ENCODE measurements around the gene QRSL1. TPM values are rescaled to one million over a fixed set of nuclear protein-coding genes. Genes with fewer than 3 reads are reported as not detected.
"Not testable (repeated sequence)": the region's sequence is repeated elsewhere in the genome, so short reads cannot be mapped to it uniquely, and the experiment has no call there.

Gene QRSL1
- total RNA-seq, 2 experiments from 2014 or later = 12.6 to 14.7 TPM

DNA sequence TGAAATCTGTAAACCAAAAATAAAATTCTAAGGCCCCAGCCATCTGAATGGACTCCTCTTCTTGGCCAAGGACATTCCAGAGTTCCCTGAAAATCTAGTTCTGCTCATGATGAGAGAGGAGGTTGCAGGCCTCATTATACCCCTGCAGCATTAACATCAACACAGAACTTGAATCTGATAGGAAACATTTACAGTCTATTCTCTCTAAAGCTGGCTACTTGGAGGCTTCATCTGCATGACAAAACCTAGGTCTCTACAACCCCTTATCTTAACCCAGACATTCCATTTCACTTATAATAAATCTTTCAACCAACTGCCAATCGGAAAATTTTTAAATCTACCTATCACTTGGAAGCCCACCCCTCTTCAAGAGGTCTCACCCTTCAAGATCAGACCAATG, 15.8 kb upstream of the QRSL1 start:
- H3K4me3 Mint-ChIP-seq = no peak overlapping the region
- H3K27ac Mint-ChIP-seq = peak overlapping the region; percentile 21
- no peaks in the 10 kb centered on the region for H3K27me3 Mint-ChIP-seq
- POLR2A ChIA-PET = no interaction called here
- CTCF ChIA-PET = no interaction called here
- peaks cover 30% of the 10 kb centered on the region for H3K36me3 Mint-ChIP-seq (ENCODE audit: low read depth)
- H3K9me3 Mint-ChIP-seq = no peaks in the 10 kb centered on the region
- DNase-seq = no peak
- H3K4me1 Mint-ChIP-seq = peaks cover 36% of the 10 kb centered on the region

DNA sequence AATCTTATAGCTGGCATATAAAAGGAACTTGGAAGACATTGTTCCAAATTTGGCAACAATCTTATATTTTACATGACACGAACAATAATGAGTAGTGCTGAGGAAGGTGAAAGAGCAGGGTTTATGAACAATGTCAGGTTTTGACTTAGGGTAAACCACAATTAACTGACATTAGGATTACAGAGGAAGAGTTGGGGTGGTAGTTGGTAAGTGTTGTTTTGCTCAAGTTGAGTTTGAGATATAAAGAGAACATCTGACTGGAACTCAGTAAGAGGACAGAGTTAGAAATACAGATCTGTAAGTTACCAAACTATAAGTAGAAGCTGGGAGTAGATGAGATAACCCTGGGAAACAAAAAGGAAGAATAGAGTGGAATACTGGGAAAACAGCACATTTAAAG, 15.2 kb upstream of the QRSL1 start:
- H3K36me3 Mint-ChIP-seq (ENCODE audit: low read depth) = peaks cover 35% of the 10 kb centered on the region
- H3K4me3 Mint-ChIP-seq = no peak overlapping the region
- H3K9me3 Mint-ChIP-seq = no peaks in the 10 kb centered on the region
- ChIA-PET CTCF (no interaction called here), POLR2A (interaction anchor here (0.6 kb wide), 1 partner anchor 40 kb away, joined by 3 read pairs; no protein-coding TSS in a partner anchor)
- H3K4me1 Mint-ChIP-seq = peaks cover 39% of the 10 kb centered on the region
- peak overlapping the region; percentile 63 for H3K27ac Mint-ChIP-seq
- no peak for DNase-seq
- H3K27me3 Mint-ChIP-seq = no peaks in the 10 kb centered on the region

DNA sequence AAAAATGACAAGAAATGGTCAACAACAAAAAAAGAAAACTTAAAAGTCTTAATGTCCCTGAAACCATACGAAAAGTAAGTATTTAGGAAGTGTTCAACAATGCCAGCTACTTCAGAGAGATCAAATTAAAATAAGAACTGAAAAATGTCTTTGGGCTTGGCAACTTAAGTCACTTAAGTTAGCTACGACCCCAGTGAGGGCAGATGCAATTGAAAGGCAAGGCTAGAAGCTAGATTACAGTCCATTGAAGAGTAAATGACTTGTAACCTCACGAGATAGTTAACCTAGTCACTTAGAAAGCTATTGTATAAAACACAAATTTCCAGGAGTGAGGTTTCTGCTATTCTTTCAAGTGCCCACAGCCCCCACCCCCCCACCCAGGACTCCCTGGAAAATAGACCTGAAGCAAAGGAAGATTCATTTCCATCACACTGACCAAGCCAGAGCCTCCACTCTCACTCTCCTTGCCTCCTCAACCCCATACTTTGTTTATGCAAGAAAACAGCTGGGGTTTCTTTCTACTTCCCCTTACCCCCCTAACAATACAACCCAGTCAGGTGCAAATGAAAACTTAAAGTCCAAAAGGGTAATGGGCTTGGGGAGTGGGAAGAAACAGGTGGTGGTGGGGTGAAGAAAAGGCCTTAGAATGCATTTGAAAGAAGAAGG, 14.7 kb upstream of the QRSL1 start:
- POLR2A ChIA-PET = interaction anchor here (0.6 kb wide), 1 partner anchor 40 kb away, joined by 3 read pairs; no protein-coding TSS in a partner anchor

DNA sequence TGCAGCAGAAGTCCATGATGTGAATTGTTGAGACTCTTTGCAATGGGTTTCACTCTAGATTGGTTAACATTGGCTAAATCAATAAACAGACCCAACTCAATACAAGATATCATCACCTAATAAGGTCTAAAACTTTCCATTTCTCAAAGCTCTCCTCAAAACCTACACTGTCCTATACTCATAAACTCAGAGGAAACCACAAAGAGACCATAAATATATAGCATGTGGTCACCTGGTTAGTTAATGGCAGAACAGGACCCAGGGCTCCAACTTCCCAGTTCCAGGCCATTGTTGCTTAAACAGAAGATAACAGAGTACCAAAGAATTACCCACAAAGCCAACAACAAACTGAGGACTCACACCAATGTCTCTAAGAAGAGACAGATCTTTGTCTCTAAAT, 12.1 kb upstream of the QRSL1 start:
- CTCF ChIA-PET = interaction anchor here (1.3 kb wide), 1 partner anchor 362 kb away, joined by 3 read pairs; no protein-coding TSS in a partner anchor
- no peaks in the 10 kb centered on the region for H3K27me3 Mint-ChIP-seq
- POLR2A ChIA-PET = no interaction called here

More for the DNA sequence above, 14.7 kb upstream of the QRSL1 start:
- DNase-seq = no peak
- no peaks in the 10 kb centered on the region for H3K27me3 Mint-ChIP-seq
- CTCF ChIA-PET = no interaction called here
- H3K27ac Mint-ChIP-seq = peak overlapping the region; percentile 63
- no peaks in the 10 kb centered on the region for H3K9me3 Mint-ChIP-seq
- H3K4me1 Mint-ChIP-seq = peaks cover 41% of the 10 kb centered on the region
- peaks cover 37% of the 10 kb centered on the region for H3K36me3 Mint-ChIP-seq (ENCODE audit: low read depth)
- no peak overlapping the region for H3K4me3 Mint-ChIP-seq

GRCh38 chr6:106617857-106618256, 11.5 kb upstream of the QRSL1 start:
- Mint-ChIP-seq H3K4me3 (no peak overlapping the region), H3K36me3 (ENCODE audit: low read depth) (peaks cover 40% of the 10 kb centered on the region), H3K27me3 (no peaks in the 10 kb centered on the region), H3K9me3 (peaks cover under 1% of the 10 kb centered on the region), H3K27ac (no peak overlapping the region), H3K4me1 (peaks cover 34% of the 10 kb centered on the region)
- POLR2A ChIA-PET = interaction anchor here (0.6 kb wide), 1 partner anchor 196 kb away, joined by 4 read pairs; no protein-coding TSS in a partner anchor
- CTCF ChIA-PET = interaction anchor here (1.3 kb wide), 1 partner anchor 361 kb away, joined by 3 read pairs; no protein-coding TSS in a partner anchor
- no peak for DNase-seq

More for the DNA sequence above, 12.1 kb upstream of the QRSL1 start:
- Mint-ChIP-seq H3K9me3 (no peaks in the 10 kb centered on the region), H3K36me3 (ENCODE audit: low read depth) (peaks cover 38% of the 10 kb centered on the region), H3K4me3 (no peak overlapping the region), H3K4me1 (peaks cover 40% of the 10 kb centered on the region), H3K27ac (no peak overlapping the region)
- DNase-seq = no peak

- POLR2A ChIA-PET = interaction anchor here (0.6 kb wide), 1 partner anchor 197 kb away, joined by 4 read pairs; no protein-coding TSS in a partner anchor
- Mint-ChIP-seq H3K9me3 (peaks cover 4% of the 10 kb centered on the region), H3K27ac (no peak overlapping the region), H3K4me3 (no peak overlapping the region), H3K36me3 (ENCODE audit: low read depth) (peaks cover 43% of the 10 kb centered on the region), H3K27me3 (no peaks in the 10 kb centered on the region), H3K4me1 (peaks cover 30% of the 10 kb centered on the region)
- no peak for DNase-seq
- CTCF ChIA-PET = interaction anchor here (1.3 kb wide), 1 partner anchor 361 kb away, joined by 3 read pairs; no protein-coding TSS in a partner anchor
Observed at GRCh38 chr6:106618324-106618723, 11.1 kb upstream of the QRSL1 start.

GRCh38 chr6:106619223-106619622, 10.2 kb upstream of the QRSL1 start:
- peaks cover 38% of the 10 kb centered on the region for H3K36me3 Mint-ChIP-seq (ENCODE audit: low read depth)
- no peak overlapping the region for H3K27ac Mint-ChIP-seq
- no peak overlapping the region for H3K4me3 Mint-ChIP-seq
- ChIA-PET CTCF (interaction anchor here (1.0 to 1.5 kb wide), 2 partner anchors 10 to 54 kb away, joined by 3 to 4 read pairs; no protein-coding TSS in a partner anchor), POLR2A (no interaction called here)
- H3K27me3 Mint-ChIP-seq = no peaks in the 10 kb centered on the region
- DNase-seq = no peak
- H3K9me3 Mint-ChIP-seq = peaks cover 4% of the 10 kb centered on the region
- H3K4me1 Mint-ChIP-seq = peaks cover 21% of the 10 kb centered on the region

GRCh38 chr6:106620931-106621672, 8.3 kb upstream of the QRSL1 start:
- Mint-ChIP-seq H3K36me3 (ENCODE audit: low read depth) (peaks cover 33% of the 10 kb centered on the region), H3K27ac (no peak overlapping the region), H3K4me3 (no peak overlapping the region), H3K27me3 (no peaks in the 10 kb centered on the region), H3K4me1 (peaks cover 16% of the 10 kb centered on the region), H3K9me3 (peaks cover 4% of the 10 kb centered on the region)
- ChIA-PET POLR2A (no interaction called here), CTCF (interaction anchor here (0.6 to 1.7 kb wide), 5 partner anchors 11 to 1414 kb away, joined by 3 to 5 read pairs (median 3); no protein-coding TSS in a partner anchor)
- no peak for DNase-seq

DNA sequence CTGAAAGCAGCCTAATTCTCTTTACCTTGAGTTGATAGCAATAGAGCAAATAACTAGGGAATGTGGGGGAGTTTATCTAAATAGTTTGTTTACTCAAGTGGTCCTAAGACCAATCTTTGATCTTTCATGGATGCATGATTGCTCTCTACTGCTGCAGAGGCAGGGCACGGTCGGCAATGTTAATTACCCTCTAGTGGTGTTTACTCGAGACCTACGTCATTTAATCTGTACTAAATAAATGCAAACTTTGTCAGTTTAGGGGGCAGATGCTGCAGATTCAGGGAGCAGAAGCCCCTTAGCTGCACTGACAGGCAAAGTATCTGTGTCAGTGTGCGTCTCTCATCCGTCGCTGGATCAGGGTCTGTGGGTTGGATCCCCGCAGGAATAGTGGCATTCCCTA, 7.0 kb upstream of the QRSL1 start:
- Mint-ChIP-seq H3K27ac (no peak overlapping the region), H3K36me3 (ENCODE audit: low read depth) (peaks cover 25% of the 10 kb centered on the region), H3K9me3 (peaks cover 4% of the 10 kb centered on the region), H3K4me3 (no peak overlapping the region), H3K27me3 (no peaks in the 10 kb centered on the region), H3K4me1 (peaks cover 14% of the 10 kb centered on the region)
- POLR2A ChIA-PET = no interaction called here
- no peak for DNase-seq
- CTCF ChIA-PET = interaction anchor here (0.8 to 1.3 kb wide), 2 partner anchors 11 to 16 kb away, joined by 3 to 4 read pairs; no protein-coding TSS in a partner anchor

- H3K4me1 Mint-ChIP-seq = peaks cover 17% of the 10 kb centered on the region
- peaks cover 24% of the 10 kb centered on the region for H3K36me3 Mint-ChIP-seq (ENCODE audit: low read depth)
- no peaks in the 10 kb centered on the region for H3K27me3 Mint-ChIP-seq
- no peak overlapping the region for H3K4me3 Mint-ChIP-seq
- H3K27ac Mint-ChIP-seq = no peak overlapping the region
- ChIA-PET POLR2A (no interaction called here), CTCF (interaction anchor here (0.9 kb wide), 1 partner anchor 14 kb away, joined by 4 read pairs; no protein-coding TSS in a partner anchor)
- H3K9me3 Mint-ChIP-seq = peaks cover 4% of the 10 kb centered on the region
- DNase-seq = no peak
Observed at GRCh38 chr6:106623039-106623438, 6.3 kb upstream of the QRSL1 start.

DNA sequence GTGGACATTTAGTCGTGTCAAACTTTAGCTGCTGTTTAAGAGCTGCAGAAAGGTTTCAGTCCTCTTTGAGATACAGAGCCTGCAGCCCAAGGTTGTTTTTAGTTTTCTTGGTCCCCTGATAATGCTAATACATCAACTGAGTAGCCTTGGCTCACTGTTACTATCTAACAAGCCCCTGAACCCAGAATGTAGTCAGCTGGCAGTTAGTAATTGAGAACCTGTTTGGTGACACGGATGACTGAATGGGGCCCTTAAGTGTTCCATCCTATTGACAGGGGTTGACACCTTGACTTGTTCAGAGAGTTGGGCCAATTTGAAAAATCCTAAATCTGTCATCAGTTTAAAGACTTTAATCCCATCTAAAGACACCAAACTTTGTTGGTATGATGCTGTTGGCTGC, 2.9 kb upstream of the QRSL1 start:
- H3K27ac Mint-ChIP-seq = no peak overlapping the region
- POLR2A ChIA-PET = no interaction called here
- peaks cover 4% of the 10 kb centered on the region for H3K9me3 Mint-ChIP-seq
- CTCF ChIA-PET = no interaction called here
- H3K27me3 Mint-ChIP-seq = no peaks in the 10 kb centered on the region
- peaks cover 13% of the 10 kb centered on the region for H3K36me3 Mint-ChIP-seq (ENCODE audit: low read depth)
- DNase-seq = no peak
- H3K4me1 Mint-ChIP-seq = peaks cover 27% of the 10 kb centered on the region
- H3K4me3 Mint-ChIP-seq = no peak overlapping the region

- peak overlapping the region; percentile 95 for H3K27ac Mint-ChIP-seq
- POLR2A ChIA-PET = not testable (repeated sequence)
Observed at GRCh38 chr6:106627760-106628159, 1.6 kb upstream of the QRSL1 start.

GRCh38 chr6:106628658-106629102, 698 bp upstream of the QRSL1 start:
- DNase-seq = no peak
- Mint-ChIP-seq H3K27me3 (no peaks in the 10 kb centered on the region), H3K4me3 (peak overlapping the region; percentile 87), H3K9me3 (no peaks in the 10 kb centered on the region), H3K4me1 (peaks cover 35% of the 10 kb centered on the region), H3K36me3 (ENCODE audit: low read depth) (peaks cover 5% of the 10 kb centered on the region), H3K27ac (peak overlapping the region; percentile 95)
- ChIA-PET CTCF (interaction anchor here (0.5 kb wide), 1 partner anchor 131 kb away, joined by 6 read pairs; no protein-coding TSS in a partner anchor), POLR2A (no interaction called here)

More at GRCh38 chr6:106627760-106628159, 1.6 kb upstream of the QRSL1 start:
- peaks cover 34% of the 10 kb centered on the region for H3K4me1 Mint-ChIP-seq
- H3K27me3 Mint-ChIP-seq; DNase-seq; H3K36me3 Mint-ChIP-seq (ENCODE audit: low read depth); H3K9me3 Mint-ChIP-seq; CTCF ChIA-PET: not testable (repeated sequence)
- peak overlapping the region; percentile 87 for H3K4me3 Mint-ChIP-seq

Data from activated CD4-positive, alpha-beta T cell treated with anti-CD3 and anti-CD28 coated beads, Interleukin-2, amount 10 ng/mL, durations not matched to agents 7 days and 5 days (primary cell).